ENCODE results near the gene ADAMTS2.

DNA sequence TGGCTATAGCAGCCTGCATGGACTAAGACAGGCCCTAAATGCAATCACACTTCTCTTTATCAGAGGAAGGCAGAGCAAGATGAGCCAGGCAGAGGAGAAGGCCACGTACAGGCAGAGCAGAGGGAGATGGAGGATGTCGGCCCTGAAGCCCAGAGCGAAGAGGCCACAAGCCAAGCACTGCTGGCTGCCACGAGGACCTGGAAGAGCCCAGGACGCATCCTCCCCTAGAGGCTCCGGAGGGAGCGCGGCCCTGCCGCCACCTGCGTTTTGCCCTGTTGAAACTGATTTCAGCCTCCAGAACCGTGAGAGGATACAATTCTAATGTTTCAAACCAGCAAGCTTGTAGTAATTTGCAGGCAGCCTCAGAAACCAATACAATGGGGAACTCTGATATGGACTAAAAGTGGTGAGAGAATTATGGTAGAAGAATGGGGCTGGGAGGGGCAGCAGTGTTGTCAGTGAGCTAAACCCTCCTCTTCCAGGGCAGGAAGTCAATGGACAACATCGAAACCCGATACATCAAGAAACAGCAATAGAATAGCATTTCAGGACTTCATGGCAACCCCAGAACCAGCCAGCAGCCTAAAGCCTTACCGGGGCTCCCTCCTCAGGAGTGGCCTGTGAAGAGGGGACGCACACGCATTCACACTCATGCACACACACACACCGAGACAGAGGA lies 32.6 kb downstream of the ADAMTS2 start:
- TF ChIP-seq, protein P1, sequence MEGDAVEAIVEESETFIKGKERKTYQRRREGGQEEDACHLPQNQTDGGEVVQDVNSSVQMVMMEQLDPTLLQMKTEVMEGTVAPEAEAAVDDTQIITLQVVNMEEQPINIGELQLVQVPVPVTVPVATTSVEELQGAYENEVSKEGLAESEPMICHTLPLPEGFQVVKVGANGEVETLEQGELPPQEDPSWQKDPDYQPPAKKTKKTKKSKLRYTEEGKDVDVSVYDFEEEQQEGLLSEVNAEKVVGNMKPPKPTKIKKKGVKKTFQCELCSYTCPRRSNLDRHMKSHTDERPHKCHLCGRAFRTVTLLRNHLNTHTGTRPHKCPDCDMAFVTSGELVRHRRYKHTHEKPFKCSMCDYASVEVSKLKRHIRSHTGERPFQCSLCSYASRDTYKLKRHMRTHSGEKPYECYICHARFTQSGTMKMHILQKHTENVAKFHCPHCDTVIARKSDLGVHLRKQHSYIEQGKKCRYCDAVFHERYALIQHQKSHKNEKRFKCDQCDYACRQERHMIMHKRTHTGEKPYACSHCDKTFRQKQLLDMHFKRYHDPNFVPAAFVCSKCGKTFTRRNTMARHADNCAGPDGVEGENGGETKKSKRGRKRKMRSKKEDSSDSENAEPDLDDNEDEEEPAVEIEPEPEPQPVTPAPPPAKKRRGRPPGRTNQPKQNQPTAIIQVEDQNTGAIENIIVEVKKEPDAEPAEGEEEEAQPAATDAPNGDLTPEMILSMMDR (conservative IDR thresholded peaks at IDR 0.05; ENCODE audit: low read depth, low read length), result no peak
- no peak for TF ChIP-seq MAFK (IDR thresholded peaks at IDR 0.05; ENCODE audit: low read depth, low read length)
- TF ChIP-seq RAD21 (IDR thresholded peaks at IDR 0.05; ENCODE audit: low read length), result no peak
- TF ChIP-seq, protein P2, sequence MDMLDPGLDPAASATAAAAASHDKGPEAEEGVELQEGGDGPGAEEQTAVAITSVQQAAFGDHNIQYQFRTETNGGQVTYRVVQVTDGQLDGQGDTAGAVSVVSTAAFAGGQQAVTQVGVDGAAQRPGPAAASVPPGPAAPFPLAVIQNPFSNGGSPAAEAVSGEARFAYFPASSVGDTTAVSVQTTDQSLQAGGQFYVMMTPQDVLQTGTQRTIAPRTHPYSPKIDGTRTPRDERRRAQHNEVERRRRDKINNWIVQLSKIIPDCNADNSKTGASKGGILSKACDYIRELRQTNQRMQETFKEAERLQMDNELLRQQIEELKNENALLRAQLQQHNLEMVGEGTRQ (IDR thresholded peaks at IDR 0.05; ENCODE audit: low read depth, low read length), result no peak
- no peak for TF ChIP-seq POLR2A (IDR thresholded peaks at IDR 0.05; ENCODE audit: low read depth, low read length)
- TF ChIP-seq CHD1 (IDR thresholded peaks at IDR 0.05; ENCODE audit: low read depth, low read length), result no peak
- no peak for TF ChIP-seq CEBPB (IDR thresholded peaks at IDR 0.05; ENCODE audit: low read depth, low read length)
- TF ChIP-seq MXI1 (IDR thresholded peaks at IDR 0.05; ENCODE audit: borderline replicate concordance, low read depth, low read length), result no peak
- no peak for TF ChIP-seq RFX5 (IDR thresholded peaks at IDR 0.05; ENCODE audit: low read depth, low read length)
- no peak for TF ChIP-seq MAZ (IDR thresholded peaks at IDR 0.05; ENCODE audit: borderline replicate concordance, low read depth, low read length)
- TF ChIP-seq BHLHE40 (IDR thresholded peaks at IDR 0.05; ENCODE audit: low read depth, low read length), result no peak
- TF ChIP-seq NFE2L2 (IDR thresholded peaks at IDR 0.05; ENCODE audit: low read depth, low read length), result no peak
